Measurements from ENCODE around the gene RARG. TPM values are rescaled to one million over a fixed set of nuclear protein-coding genes. Genes with fewer than 3 reads are reported as not detected.
A peak's percentile ranks its signal among the peaks of the same experiment; 100 is the strongest.

RARG gene
- total RNA-seq, 2 donors from 2014 or later, result 57.6 to 57.8 TPM

DNA sequence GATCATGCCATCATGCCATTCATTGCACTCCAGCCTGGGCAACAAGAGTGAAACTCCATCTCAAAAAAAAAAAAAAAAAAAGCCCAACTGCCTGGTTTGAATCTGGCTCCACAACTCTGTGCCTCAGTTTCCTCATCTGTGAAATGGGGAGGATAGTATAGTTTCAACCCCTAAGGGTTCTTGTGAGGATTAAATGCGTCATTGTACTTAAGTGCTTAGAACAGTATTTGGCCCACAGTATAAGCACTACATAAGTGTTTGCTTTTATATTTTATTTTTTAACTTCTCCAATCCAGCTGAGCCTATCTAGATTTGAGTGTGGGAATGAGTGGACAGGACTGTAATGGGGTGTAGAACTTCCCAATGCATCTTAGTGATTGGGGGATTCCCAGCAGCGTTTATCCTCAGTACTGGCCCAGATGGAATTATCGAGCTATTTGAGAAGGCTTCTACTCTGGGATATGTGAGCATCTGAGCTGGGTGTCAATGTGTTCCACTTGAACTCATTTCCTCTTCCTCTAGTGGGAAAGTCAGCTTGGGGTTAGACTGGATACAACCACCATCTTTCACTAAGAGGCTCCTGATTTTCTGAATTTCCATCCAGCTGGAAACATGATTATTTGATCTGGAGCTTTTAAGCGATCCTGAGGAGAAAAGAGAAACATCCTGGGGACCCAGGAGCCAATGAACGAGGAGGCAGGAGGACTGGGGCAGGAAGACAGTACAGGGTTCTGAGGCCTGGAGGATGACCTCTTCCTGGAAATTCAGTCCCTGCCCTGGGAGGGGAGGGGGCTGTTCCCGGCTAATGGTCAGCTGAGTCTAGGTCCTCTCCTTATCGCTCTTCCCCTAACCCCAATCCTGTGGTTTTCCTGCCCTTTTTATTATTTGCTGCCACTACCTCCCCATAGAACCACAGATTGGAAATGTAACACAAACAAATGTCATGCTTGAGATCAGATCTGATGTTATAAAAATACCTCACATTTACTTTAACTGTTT, 26.8 kb upstream of the RARG start:
- no peak for DNase-seq
- Mint-ChIP-seq H3K36me3 (ENCODE audit: low read depth) (no peaks in the 10 kb centered on the region), H3K4me1 (peaks cover 20% of the 10 kb centered on the region), H3K4me3 (no peak overlapping the region), H3K27me3 (no peaks in the 10 kb centered on the region), H3K27ac (peak overlapping the region; percentile 53)
- H3K9me3 ChIP-seq (ENCODE audit: control insufficient read depth, low read length, poor library complexity, severe bottlenecking), result no peaks in the 10 kb centered on the region
- no peak for ATAC-seq

DNA sequence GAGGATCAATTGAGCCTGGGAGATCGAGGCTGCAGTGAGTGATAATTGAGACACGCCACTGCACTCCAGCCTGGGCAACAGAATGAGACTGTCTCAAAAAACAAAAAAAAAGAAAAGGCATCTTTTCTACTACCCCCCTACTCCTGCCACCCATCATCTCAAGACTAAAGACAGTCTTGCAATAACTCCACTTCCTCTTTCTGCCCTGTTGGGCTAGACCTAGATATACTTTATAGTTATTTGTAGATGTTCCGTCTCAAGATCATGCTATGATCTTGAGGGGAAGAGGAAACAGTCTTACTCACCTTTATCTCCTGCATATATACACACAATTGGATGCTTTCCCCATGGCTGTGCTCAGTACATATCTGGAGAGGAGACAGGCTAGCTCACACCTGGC, 24.0 kb upstream of the RARG start:
- ATAC-seq (no peak), DNase-seq (no peak)
- Mint-ChIP-seq H3K36me3 (ENCODE audit: low read depth) (peaks cover 5% of the 10 kb centered on the region), H3K27me3 (no peaks in the 10 kb centered on the region), H3K4me1 (peaks cover 40% of the 10 kb centered on the region), H3K4me3 (no peak overlapping the region), H3K27ac (peak overlapping the region; percentile 21)
- no peaks in the 10 kb centered on the region for H3K9me3 ChIP-seq (ENCODE audit: control insufficient read depth, low read length, poor library complexity, severe bottlenecking)

DNA sequence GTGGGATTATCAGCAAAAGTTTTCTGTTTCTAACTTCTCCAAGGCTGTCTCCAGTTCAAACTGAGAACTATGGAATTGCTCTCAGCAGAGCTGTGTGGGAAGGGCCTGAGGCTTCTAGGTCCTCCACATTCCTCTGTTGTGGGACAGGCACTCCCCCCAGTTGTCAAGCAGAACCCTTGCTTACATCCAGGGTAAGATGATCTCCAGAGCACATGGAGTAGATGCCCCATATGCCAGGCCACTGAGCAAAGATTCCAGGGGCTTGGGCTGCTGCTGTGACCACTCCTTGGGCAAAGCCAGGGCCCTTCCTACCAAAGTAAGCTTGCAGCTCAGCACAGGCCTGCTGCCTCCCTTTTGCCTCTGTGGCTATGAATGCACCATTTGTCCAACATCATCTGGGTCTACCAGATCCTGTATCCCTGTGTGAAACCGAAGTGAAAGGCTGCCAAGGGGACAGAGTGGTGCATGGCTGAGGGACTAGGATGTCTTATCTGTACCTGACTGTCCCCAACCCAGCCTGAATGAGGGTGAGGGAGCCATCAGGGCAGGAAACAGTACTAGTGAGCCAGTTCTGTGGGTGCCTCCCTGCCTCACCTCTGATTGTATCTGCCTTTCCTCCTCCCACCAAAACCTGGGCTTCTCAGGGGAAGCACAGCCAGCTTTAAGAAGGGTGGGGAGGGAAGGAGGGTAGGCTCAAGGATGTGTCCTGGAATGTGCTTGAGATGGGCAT, 23.0 kb upstream of the RARG start:
- DNase-seq (no peak), ATAC-seq (no peak)
- no peaks in the 10 kb centered on the region for H3K9me3 ChIP-seq (ENCODE audit: control insufficient read depth, low read length, poor library complexity, severe bottlenecking)
- H3K27me3 Mint-ChIP-seq, result no peaks in the 10 kb centered on the region
- H3K4me3 Mint-ChIP-seq, result peak overlapping the region; percentile 39
- H3K4me1 Mint-ChIP-seq, result peaks cover 42% of the 10 kb centered on the region
- peak overlapping the region; percentile 89 for H3K27ac Mint-ChIP-seq
- H3K36me3 Mint-ChIP-seq (ENCODE audit: low read depth), result peaks cover 5% of the 10 kb centered on the region

DNA sequence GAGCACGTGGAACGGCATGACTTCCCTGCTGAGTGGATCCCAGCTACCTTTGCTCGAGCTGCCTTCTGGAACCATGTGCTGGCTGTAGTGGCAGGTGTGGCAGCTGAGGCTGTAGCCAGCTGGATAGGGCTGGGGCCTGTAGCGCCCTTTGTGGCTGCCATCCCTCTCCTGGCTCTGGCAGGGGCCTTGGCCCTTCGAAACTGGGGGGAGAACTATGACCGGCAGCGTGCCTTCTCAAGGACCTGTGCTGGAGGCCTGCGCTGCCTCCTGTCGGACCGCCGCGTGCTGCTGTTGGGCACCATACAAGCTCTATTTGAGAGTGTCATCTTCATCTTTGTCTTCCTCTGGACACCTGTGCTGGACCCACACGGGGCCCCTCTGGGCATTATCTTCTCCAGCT, 21.3 kb upstream of the RARG start:
- DNase-seq, result no peak

GRCh38 chr12:53252349-53252916, 20.4 kb upstream of the RARG start:
- Mint-ChIP-seq H3K4me1 (peaks cover 40% of the 10 kb centered on the region), H3K36me3 (ENCODE audit: low read depth) (peaks cover 5% of the 10 kb centered on the region), H3K27ac (peak overlapping the region; percentile 89), H3K27me3 (no peaks in the 10 kb centered on the region), H3K4me3 (peak overlapping the region; percentile 98)
- DNase-seq (no peak), ATAC-seq (no peak)
- no peaks in the 10 kb centered on the region for H3K9me3 ChIP-seq (ENCODE audit: control insufficient read depth, low read length, poor library complexity, severe bottlenecking)

More for the DNA sequence above, 21.3 kb upstream of the RARG start:
- H3K36me3 Mint-ChIP-seq (ENCODE audit: low read depth), result peaks cover 5% of the 10 kb centered on the region
- H3K4me3 Mint-ChIP-seq, result peak overlapping the region; percentile 98
- H3K4me1 Mint-ChIP-seq, result peaks cover 40% of the 10 kb centered on the region
- H3K9me3 ChIP-seq (ENCODE audit: control insufficient read depth, low read length, poor library complexity, severe bottlenecking), result no peaks in the 10 kb centered on the region
- no peak for ATAC-seq
- no peaks in the 10 kb centered on the region for H3K27me3 Mint-ChIP-seq
- H3K27ac Mint-ChIP-seq, result peak overlapping the region; percentile 89

- no peaks in the 10 kb centered on the region for H3K9me3 ChIP-seq (ENCODE audit: control insufficient read depth, low read length, poor library complexity, severe bottlenecking)
- Mint-ChIP-seq H3K36me3 (ENCODE audit: low read depth) (peaks cover 5% of the 10 kb centered on the region), H3K27me3 (no peaks in the 10 kb centered on the region), H3K4me3 (peak overlapping the region; percentile 98), H3K27ac (peak overlapping the region; percentile 89), H3K4me1 (peaks cover 43% of the 10 kb centered on the region)
- ATAC-seq (peak; percentile 89), DNase-seq (peak; percentile 57 to 68 (median 68))
Observed at GRCh38 chr12:53251477-53252348, 19.7 kb upstream of the RARG start.

- H3K4me3 Mint-ChIP-seq, result no peak overlapping the region
- ATAC-seq (no peak), DNase-seq (no peak)
- peaks cover 7% of the 10 kb centered on the region for H3K36me3 Mint-ChIP-seq (ENCODE audit: low read depth)
- H3K27ac Mint-ChIP-seq, result peak overlapping the region; percentile 67
- peaks cover 9% of the 10 kb centered on the region for H3K27me3 Mint-ChIP-seq
- H3K9me3 ChIP-seq (ENCODE audit: control insufficient read depth, low read length, poor library complexity, severe bottlenecking), result no peaks in the 10 kb centered on the region
- H3K4me1 Mint-ChIP-seq, result peaks cover 36% of the 10 kb centered on the region
Observed at GRCh38 chr12:53245286-53245685, 13.3 kb upstream of the RARG start.

- H3K9me3 ChIP-seq (ENCODE audit: control insufficient read depth, low read length, poor library complexity, severe bottlenecking), result no peaks in the 10 kb centered on the region
- DNase-seq (no peak), ATAC-seq (no peak)
- Mint-ChIP-seq H3K4me1 (peaks cover 40% of the 10 kb centered on the region), H3K27ac (peak overlapping the region; percentile 62), H3K4me3 (no peak overlapping the region), H3K27me3 (peaks cover 9% of the 10 kb centered on the region), H3K36me3 (ENCODE audit: low read depth) (peaks cover 7% of the 10 kb centered on the region)
Observed at GRCh38 chr12:53244337-53244736, 12.3 kb upstream of the RARG start.

GRCh38 chr12:53241623-53242412, 9.8 kb upstream of the RARG start:
- Mint-ChIP-seq H3K4me3 (no peak overlapping the region), H3K36me3 (ENCODE audit: low read depth) (peaks cover 7% of the 10 kb centered on the region), H3K4me1 (peaks cover 49% of the 10 kb centered on the region), H3K27me3 (peaks cover 9% of the 10 kb centered on the region), H3K27ac (peak overlapping the region; percentile 29)
- no peak for DNase-seq
- ATAC-seq, result no peak
- no peaks in the 10 kb centered on the region for H3K9me3 ChIP-seq (ENCODE audit: control insufficient read depth, low read length, poor library complexity, severe bottlenecking)

DNA sequence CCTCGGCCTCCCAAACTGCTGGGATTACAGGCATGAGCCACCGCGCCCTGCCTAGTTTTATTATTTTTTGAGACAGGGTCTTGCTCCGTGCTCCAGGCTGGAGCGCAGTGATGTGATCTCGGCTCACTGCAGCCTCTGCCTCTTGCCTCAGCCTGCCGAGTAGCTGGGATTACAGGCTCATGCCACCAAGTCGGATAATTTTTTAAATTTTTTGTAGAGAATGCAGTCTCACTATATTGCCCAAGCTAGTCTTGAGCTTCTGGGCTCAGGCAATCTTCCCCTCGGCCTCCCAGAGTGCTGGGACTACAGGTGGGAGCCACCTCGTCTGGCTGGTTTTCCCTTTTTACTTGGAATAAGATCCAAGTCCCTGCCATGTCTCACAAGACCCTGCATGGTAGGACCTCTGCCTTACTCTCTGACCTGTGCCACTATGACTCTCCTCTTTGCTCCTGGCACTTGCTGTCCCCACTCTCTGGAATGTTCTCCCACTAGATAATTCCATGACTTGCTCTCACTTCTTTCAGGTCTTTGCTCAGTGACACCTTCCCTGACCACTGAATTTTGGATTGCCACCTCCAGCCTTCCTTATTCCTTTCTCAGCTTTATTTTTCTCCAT, 7.7 kb upstream of the RARG start:
- no peaks in the 10 kb centered on the region for H3K9me3 ChIP-seq (ENCODE audit: control insufficient read depth, low read length, poor library complexity, severe bottlenecking)

DNA sequence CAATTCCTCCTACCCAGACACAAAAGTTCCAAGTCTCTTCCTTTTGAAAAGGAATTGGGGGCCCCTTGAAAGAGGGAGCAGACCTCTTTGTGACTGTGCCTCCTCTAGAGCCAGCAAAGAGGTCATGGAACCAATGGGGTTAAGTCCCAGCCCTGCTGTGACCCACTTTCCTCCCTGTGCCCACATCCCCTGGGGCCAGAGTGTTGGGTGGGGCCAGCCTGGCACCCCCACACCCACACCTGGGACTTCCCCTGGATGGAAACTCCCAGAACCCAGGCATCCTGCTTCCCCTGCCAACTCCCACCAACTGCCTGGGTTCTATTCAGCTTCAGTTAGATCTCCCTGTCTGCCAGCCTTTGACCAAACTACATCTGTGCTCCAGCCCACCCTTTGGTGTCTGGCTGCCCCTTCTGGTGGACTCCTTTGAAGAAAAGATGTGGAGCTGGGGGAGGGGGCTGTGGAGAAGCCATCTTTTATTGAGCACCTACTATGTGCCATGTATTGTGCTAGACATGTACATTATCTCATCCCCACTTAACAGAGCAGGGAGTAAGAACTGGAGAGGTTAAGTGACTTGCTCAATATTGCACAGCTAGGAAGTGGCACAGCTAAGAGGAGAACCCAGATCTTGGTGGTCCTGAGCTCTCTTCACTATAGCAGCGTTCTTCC, 4.6 kb upstream of the RARG start:
- Mint-ChIP-seq H3K4me1 (peaks cover 61% of the 10 kb centered on the region), H3K27me3 (no peaks in the 10 kb centered on the region), H3K4me3 (peak overlapping the region; percentile 83), H3K36me3 (ENCODE audit: low read depth) (no peaks in the 10 kb centered on the region), H3K27ac (peak overlapping the region; percentile 98)
- peak; percentile 84 for ATAC-seq
- no peaks in the 10 kb centered on the region for H3K9me3 ChIP-seq (ENCODE audit: control insufficient read depth, low read length, poor library complexity, severe bottlenecking)
- DNase-seq, result peak; percentile 73 to 80 (median 75)

More for the DNA sequence above, 7.7 kb upstream of the RARG start:
- H3K36me3 Mint-ChIP-seq (ENCODE audit: low read depth), result peaks cover 7% of the 10 kb centered on the region
- DNase-seq, result no peak
- H3K4me1 Mint-ChIP-seq, result peaks cover 61% of the 10 kb centered on the region
- H3K27ac Mint-ChIP-seq, result peak overlapping the region; percentile 70
- H3K4me3 Mint-ChIP-seq, result no peak overlapping the region
- H3K27me3 Mint-ChIP-seq, result peaks cover 9% of the 10 kb centered on the region
- ATAC-seq, result no peak

Data from T-helper 17 cell (primary cell).